H9 (cell line): ENCODE data around the gene HYAL4. TPM values are rescaled to one million over a fixed set of nuclear protein-coding genes. Genes with fewer than 3 reads are reported as not detected.

Experiments used
- DNase-seq: peaks from one replicate; pipeline ENCODE4 v3.0.0-alpha.2; 2017
- H2AFZ ChIP-seq: one replicate; pipeline ENCODE4 v1.6.1; 2013; ENCODE audit warnings: mild to moderate bottlenecking, low read length, control low read depth, moderate library complexity
- H2AK5ac ChIP-seq: 2 replicates; pipeline ENCODE4 v1.6.1; 2013; ENCODE audit warnings: low read length, control low read depth, mixed read lengths; ENCODE audit not compliant: insufficient read length
- H2BK120ac ChIP-seq: one replicate; pipeline ENCODE4 v1.6.1; 2013; ENCODE audit warnings: low read depth, mild to moderate bottlenecking, low read length, control low read depth, inconsistent platforms; ENCODE audit not compliant: poor library complexity, severe bottlenecking
- H2BK12ac ChIP-seq: 2 replicates; pipeline ENCODE4 v1.6.1; 2013; ENCODE audit warnings: low read length, control low read depth, mixed read lengths, low read depth; ENCODE audit not compliant: insufficient read length
- H2BK15ac ChIP-seq: 2 replicates; pipeline ENCODE4 v1.6.1; 2013; ENCODE audit warnings: low read depth, low read length, control low read depth
- H2BK20ac ChIP-seq: one replicate; pipeline ENCODE4 v1.6.1; 2013; ENCODE audit warnings: low read depth, mild to moderate bottlenecking, low read length, control low read depth, inconsistent platforms; ENCODE audit not compliant: poor library complexity, severe bottlenecking
- H2BK5ac ChIP-seq: 2 replicates; pipeline ENCODE4 v1.6.1; 2013; ENCODE audit warnings: low read length, control low read depth, mixed read lengths; ENCODE audit not compliant: insufficient read length
- H3K14ac ChIP-seq: 2 replicates; pipeline ENCODE4 v1.6.1; 2013; ENCODE audit warnings: low read length, control low read depth; ENCODE audit not compliant: insufficient read depth
- H3K18ac ChIP-seq: 2 replicates; pipeline ENCODE4 v1.6.1; 2013; ENCODE audit warnings: low read depth, mild to moderate bottlenecking, mixed read lengths, low read length, control low read depth; ENCODE audit not compliant: insufficient read length
- H3K23ac ChIP-seq: 2 replicates; pipeline ENCODE4 v1.6.1; 2013; ENCODE audit warnings: low read length, control low read depth, mixed read lengths, low read depth; ENCODE audit not compliant: insufficient read length
- H3K23me2 ChIP-seq: 2 replicates; pipeline ENCODE4 v1.6.1; 2013; ENCODE audit warnings: low read depth, mild to moderate bottlenecking, mixed read lengths, low read length, control low read depth; ENCODE audit not compliant: insufficient read length, poor library complexity, severe bottlenecking
- H3K27ac ChIP-seq: 2 replicates; pipeline ENCODE4 v1.5.1; 2013; ENCODE audit warnings: low read length, control low read depth, mixed read lengths, low read depth; ENCODE audit not compliant: insufficient read length
- H3K27me3 ChIP-seq: 2 replicates; pipeline ENCODE4 v1.6.1; 2013; ENCODE audit warnings: low read length, control low read depth, inconsistent platforms; ENCODE audit not compliant: insufficient read depth
- H3K4ac ChIP-seq: 2 replicates; pipeline ENCODE4 v1.6.1; 2013; ENCODE audit warnings: low read depth, mild to moderate bottlenecking, control low read depth, inconsistent platforms, low read length, moderate library complexity
- H3K4me1 ChIP-seq: 2 replicates; pipeline ENCODE4 v1.6.1; 2013; ENCODE audit warnings: low read length, control low read depth, inconsistent platforms; ENCODE audit not compliant: insufficient read depth
- H3K4me2 ChIP-seq: 2 replicates; pipeline ENCODE4 v1.6.1; 2013; ENCODE audit warnings: low read length, control low read depth, mixed read lengths; ENCODE audit not compliant: insufficient read length, insufficient read depth
- H3K56ac ChIP-seq: 2 replicates; pipeline ENCODE4 v1.6.1; 2013; ENCODE audit warnings: low read depth, mild to moderate bottlenecking, mixed read lengths, low read length, control low read depth; ENCODE audit not compliant: insufficient read length
- H3K79me1 ChIP-seq: 2 replicates; pipeline ENCODE4 v1.6.1; 2013; ENCODE audit warnings: low read depth, mild to moderate bottlenecking, moderate library complexity, low read length, control low read depth, inconsistent platforms; ENCODE audit not compliant: insufficient read depth, poor library complexity, severe bottlenecking
- H3K79me2 ChIP-seq: 2 replicates; pipeline ENCODE4 v1.6.1; 2013; ENCODE audit warnings: low read length, control low read depth, inconsistent platforms; ENCODE audit not compliant: insufficient read depth
- H3K9ac ChIP-seq: 2 replicates; pipeline ENCODE4 v1.6.1; 2013; ENCODE audit warnings: low read length, control low read depth, mixed read lengths; ENCODE audit not compliant: insufficient read length; ENCODE audit errors: extremely low read depth
- H3K9me3 ChIP-seq: one replicate; pipeline ENCODE4 v1.6.1; 2013; ENCODE audit warnings: low read depth, low read length, inconsistent platforms; ENCODE audit not compliant: control insufficient read depth
- H3T11ph ChIP-seq: one replicate; pipeline ENCODE4 v1.6.1; 2013; ENCODE audit warnings: mild to moderate bottlenecking, low read length, control low read depth, inconsistent platforms
- H4K20me1 ChIP-seq: one replicate; pipeline ENCODE4 v1.6.1; 2013; ENCODE audit not compliant: control insufficient read depth, insufficient read length, insufficient read depth
- H4K5ac ChIP-seq: 2 replicates; pipeline ENCODE4 v1.6.1; 2013; ENCODE audit warnings: low read depth, mild to moderate bottlenecking, mixed read lengths, low read length, control low read depth; ENCODE audit not compliant: insufficient read length
- H4K8ac ChIP-seq: replicated peaks from 2 replicates; pipeline ENCODE4 v1.6.1; 2013; ENCODE audit warnings: low read length, control low read depth, mixed read lengths, low read depth; ENCODE audit not compliant: insufficient read length
- H4K91ac ChIP-seq: 2 replicates; pipeline ENCODE4 v1.6.1; 2013; ENCODE audit warnings: low read depth, mild to moderate bottlenecking, moderate library complexity, mixed read lengths, low read length, control low read depth; ENCODE audit not compliant: insufficient read length
- H3K27ac Mint-ChIP-seq, 3 experiments: 2 replicates in 2 of 3; 3 replicates in 1 of 3; pipeline ENCODE4 v1.8.0; 2020 to 2021; ENCODE audit warnings: mixed read lengths in 3 of 3, mild to moderate bottlenecking in 1 of 3, moderate library complexity in 1 of 3
- H3K27me3 Mint-ChIP-seq: 2 replicates; pipeline ENCODE4 v1.8.0; 2021; ENCODE audit warnings: low read depth, mild to moderate bottlenecking, moderate library complexity, mixed read lengths
- H3K36me3 Mint-ChIP-seq, 3 experiments: 2 replicates in 2 of 3; 3 replicates in 1 of 3; pipeline ENCODE4 v1.8.0; 2020 to 2021; ENCODE audit warnings: low read depth in 3 of 3, mixed read lengths in 3 of 3; ENCODE audit not compliant: insufficient read depth in 1 of 3
- H3K4me1 Mint-ChIP-seq, 2 experiments: 2 replicates each; pipeline ENCODE4 v1.8.0; 2020; ENCODE audit warnings: mixed read lengths in 2 of 2
- H3K4me3 Mint-ChIP-seq, 2 experiments: 2 replicates in 1 of 2; 3 replicates in 1 of 2; pipeline ENCODE4 v1.8.0; 2020 to 2021; ENCODE audit warnings: mild to moderate bottlenecking in 2 of 2, mixed read lengths in 2 of 2, moderate library complexity in 1 of 2
- H3K9me3 Mint-ChIP-seq, 2 experiments: 2 replicates in 1 of 2; 3 replicates in 1 of 2; pipeline ENCODE4 v1.8.0; 2020; ENCODE audit warnings: mild to moderate bottlenecking in 2 of 2, mixed read lengths in 2 of 2, moderate library complexity in 1 of 2
- total RNA-seq: library from RNA; stranded (reverse); gene quantifications from 2 replicates; pipeline ENCODE4 v1.2.1, GENCODE V29; 2021
- TF ChIP-seq, protein P1 (sequence below): fragments of 200-600 bp; sonication (generic); conservative IDR thresholded peaks from 3 replicates; pipeline ENCODE4 v1.8.0; 2021; ENCODE audit warnings: antibody characterized with exemption, mild to moderate bottlenecking

HYAL4 gene
- total RNA-seq, 1 experiment from 2014 or later, result not detected

DNA sequence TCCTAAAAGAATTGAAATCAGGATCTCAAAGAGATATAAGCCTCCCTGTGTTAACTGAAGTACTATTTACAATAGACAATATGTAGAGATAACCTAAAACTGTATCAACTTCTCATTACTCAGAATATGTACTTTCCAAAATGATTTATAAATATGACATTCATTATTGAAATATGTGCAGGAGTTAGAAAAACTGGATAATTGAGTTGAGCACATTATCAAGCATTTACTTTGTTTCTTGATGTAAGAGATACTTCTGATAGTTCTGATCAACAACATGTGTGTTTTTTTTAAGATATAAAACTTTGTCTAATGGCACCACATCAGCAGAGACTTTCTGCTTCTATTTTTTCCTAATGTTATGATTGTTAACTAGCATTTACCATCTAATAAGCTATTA, 38.2 kb downstream of the HYAL4 start:
- Histone ChIP-seq H2AK5ac (no peak overlapping the region), H3T11ph (no peak overlapping the region), H2BK20ac (no peak overlapping the region), H2BK15ac (no peak overlapping the region), H2BK5ac (no peak overlapping the region), H3K4ac (no peak overlapping the region), H3K9ac (no peak overlapping the region), H2BK120ac (no peak overlapping the region), H3K4me2 (no peak overlapping the region), H2AFZ (no peak overlapping the region), H4K5ac (no peak overlapping the region), H3K4me1 (no peaks in the 10 kb centered on the region), H3K18ac (no peak overlapping the region), H3K79me1 (no peaks in the 10 kb centered on the region), H3K79me2 (no peaks in the 10 kb centered on the region), H3K27ac (no peak overlapping the region), H3K23me2 (no peaks in the 10 kb centered on the region), H3K9me3 (no peaks in the 10 kb centered on the region), H3K27me3 (no peaks in the 10 kb centered on the region), H3K23ac (no peak overlapping the region), H4K91ac (no peak overlapping the region), H2BK12ac (no peak overlapping the region), H4K20me1 (no peaks in the 10 kb centered on the region), H3K14ac (no peak overlapping the region), H3K56ac (no peak overlapping the region), H4K8ac (no peak overlapping the region)
- Mint-ChIP-seq H3K27ac (no peak overlapping the region), H3K36me3 (no peaks in the 10 kb centered on the region), H3K27me3 (no peaks in the 10 kb centered on the region), H3K4me1 (no peaks in the 10 kb centered on the region), H3K9me3 (no peaks in the 10 kb centered on the region), H3K4me3 (no peak overlapping the region)
- no peak for DNase-seq
- TF ChIP-seq, protein P1, sequence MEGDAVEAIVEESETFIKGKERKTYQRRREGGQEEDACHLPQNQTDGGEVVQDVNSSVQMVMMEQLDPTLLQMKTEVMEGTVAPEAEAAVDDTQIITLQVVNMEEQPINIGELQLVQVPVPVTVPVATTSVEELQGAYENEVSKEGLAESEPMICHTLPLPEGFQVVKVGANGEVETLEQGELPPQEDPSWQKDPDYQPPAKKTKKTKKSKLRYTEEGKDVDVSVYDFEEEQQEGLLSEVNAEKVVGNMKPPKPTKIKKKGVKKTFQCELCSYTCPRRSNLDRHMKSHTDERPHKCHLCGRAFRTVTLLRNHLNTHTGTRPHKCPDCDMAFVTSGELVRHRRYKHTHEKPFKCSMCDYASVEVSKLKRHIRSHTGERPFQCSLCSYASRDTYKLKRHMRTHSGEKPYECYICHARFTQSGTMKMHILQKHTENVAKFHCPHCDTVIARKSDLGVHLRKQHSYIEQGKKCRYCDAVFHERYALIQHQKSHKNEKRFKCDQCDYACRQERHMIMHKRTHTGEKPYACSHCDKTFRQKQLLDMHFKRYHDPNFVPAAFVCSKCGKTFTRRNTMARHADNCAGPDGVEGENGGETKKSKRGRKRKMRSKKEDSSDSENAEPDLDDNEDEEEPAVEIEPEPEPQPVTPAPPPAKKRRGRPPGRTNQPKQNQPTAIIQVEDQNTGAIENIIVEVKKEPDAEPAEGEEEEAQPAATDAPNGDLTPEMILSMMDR, result no peak
